K562 (cell line): ENCODE measurements around the gene NQO2. TPM values are rescaled to one million over a fixed set of nuclear protein-coding genes. Genes with fewer than 3 reads are reported as not detected.
A peak's percentile ranks its signal among the peaks of the same experiment; 100 is the strongest.

Source experiments
- BHLHE40 ChIP-seq: IDR thresholded peaks from 2 replicates; pipeline ENCODE4 v1.6.1; 2011; ENCODE audit warnings: low read length, improper control_type of control experiment
- CGGBP1 ChIP-seq: fragments of 250-450 bp; sonication (Bioruptor Pico); IDR thresholded peaks from 2 replicates; pipeline ENCODE4 v1.9.0; 2021; ENCODE audit warnings: mild to moderate bottlenecking
- EGR1 ChIP-seq: fragments of 450-650 bp; conservative IDR thresholded peaks from 2 replicates; pipeline ENCODE4 v1.6.1; 2017; ENCODE audit warnings: mild to moderate bottlenecking
- ETV6 ChIP-seq, 3 experiments: fragments of 150-350 bp in 1 of 3; sonication (generic) in 1 of 3; formaldehyde crosslinking in 1 of 3; IDR thresholded peaks; 2 replicates each; pipeline versions ENCODE4 v1.6.1 to v1.8.0; 2014 to 2022; ENCODE audit warnings: borderline replicate concordance in 2 of 3, low read depth in 2 of 3, antibody characterized with exemption in 1 of 3, low read length in 1 of 3, mild to moderate bottlenecking in 1 of 3, missing genetic modification reagents in 1 of 3
- IRF9 ChIP-seq: fragments of 450-650 bp; IDR thresholded peaks from 2 replicates; pipeline ENCODE4 v1.6.1; 2016; ENCODE audit warnings: missing biosample characterization, missing genetic modification characterization
- MAZ ChIP-seq, 2 experiments: fragments of 450-650 bp in 1 of 2; sonication (generic) in 1 of 2; formaldehyde crosslinking; IDR thresholded peaks in 1 of 2; conservative IDR thresholded peaks in 1 of 2; 2 replicates each; pipeline versions ENCODE4 v1.4.0 to v1.5.0; 2020; ENCODE audit warnings: mild to moderate bottlenecking in 1 of 2, missing genetic modification reagents in 1 of 2
- NCOA1 ChIP-seq: fragments of 450-650 bp; IDR thresholded peaks from 2 replicates; pipeline ENCODE4 v1.6.1; 2016; ENCODE audit warnings: low read depth
- POLR2B ChIP-seq: fragments of 450-650 bp; IDR thresholded peaks from 2 replicates; pipeline ENCODE4 v1.6.1; 2018; ENCODE audit warnings: low read depth; ENCODE audit not compliant: partially characterized antibody
- SMARCC2 ChIP-seq: fragments of 450-650 bp; IDR thresholded peaks from 2 replicates; pipeline ENCODE4 v1.6.1; 2017; ENCODE audit warnings: antibody characterized with exemption, moderate library complexity, mild to moderate bottlenecking, low read depth
- STAT5A ChIP-seq: IDR thresholded peaks from 2 replicates; pipeline ENCODE4 v1.6.1; 2012; ENCODE audit warnings: low read length, inconsistent platforms, borderline replicate concordance
- TCF7L2 ChIP-seq: fragments of 150-350 bp; IDR thresholded peaks from 2 replicates; pipeline ENCODE4 v1.6.1; 2016; ENCODE audit warnings: low read depth, mild to moderate bottlenecking, low read length, moderate library complexity
- UBTF ChIP-seq, 2 experiments: IDR thresholded peaks; 2 replicates each; pipeline ENCODE4 v1.6.1; 2012; ENCODE audit warnings: improper control_type of control experiment in 2 of 2, low read depth in 2 of 2, low read length in 2 of 2, borderline replicate concordance in 1 of 2
- ZBED1 ChIP-seq: IDR thresholded peaks from 2 replicates; pipeline ENCODE4 v1.6.1; 2014
- ZBTB33 ChIP-seq: sonication (generic); formaldehyde crosslinking; IDR thresholded peaks from 2 replicates; pipeline ENCODE4 v1.8.1; 2023; ENCODE audit warnings: mild to moderate bottlenecking, missing genetic modification reagents
- ZKSCAN1 ChIP-seq: fragments of 150-350 bp; IDR thresholded peaks from 2 replicates; pipeline ENCODE4 v1.6.1; 2016; ENCODE audit warnings: low read depth, low read length
- ZNF140 ChIP-seq: fragments of 250-450 bp; sonication (Bioruptor Pico); IDR thresholded peaks from 2 replicates; pipeline ENCODE4 v1.8.0; 2021; ENCODE audit warnings: moderate library complexity, mild to moderate bottlenecking, inconsistent platforms
- ZNF354B ChIP-seq: fragments of 250-450 bp; sonication (Bioruptor Pico); IDR thresholded peaks from 2 replicates; pipeline ENCODE4 v1.4.0; 2020
- ZNF395 ChIP-seq: fragments of 200-800 bp; sonication (Bioruptor generic); IDR thresholded peaks from 2 replicates; pipeline ENCODE4 v1.6.1; 2017; ENCODE audit warnings: missing genetic modification characterization, missing compliant biosample characterization
- ZNF507 ChIP-seq: conservative IDR thresholded peaks from 2 replicates; pipeline ENCODE4 v1.6.1; 2017; ENCODE audit warnings: missing genetic modification characterization, missing compliant biosample characterization
- polyA plus RNA-seq, 8 experiments: library from polyadenylated mRNA; depleted of rRNA in 4 of 8; stranded (reverse) in 5 of 8; unstranded in 3 of 8; fragments of >200 nt; fragmentation: Nextera tagmentation in 2 of 8; fragmentation: Illumina TruSeq in 1 of 8; extraction: Ambion mirVana in 2 of 8; extraction: Trizol in 1 of 8; gene quantifications; 2 replicates each; pipeline versions ENCODE4 v1.2.1 to v1.2.3, GENCODE V29; 2011 to 2014; ENCODE audit warnings: inconsistent platforms in 1 of 8, missing spikeins in 1 of 8
- total RNA-seq, 7 experiments: library from RNA; depleted of rRNA in 6 of 7; stranded (reverse); fragments of >200 nt in 6 of 7; fragmentation: Illumina TruSeq in 2 of 7; extraction: Trizol in 2 of 7; gene quantifications; 2 replicates each; pipeline versions ENCODE4 v1.2.1 to v1.2.3, GENCODE V29; 2011 to 2021; ENCODE audit warnings: low replicate concordance in 1 of 7

NQO2 gene
- total and polyA plus RNA-seq, 9 of the 15 experiments (the other 6 are each of a cell fraction or from before 2014, with no cell fraction given) = 54.6 to 214 (median 116) TPM

GRCh38 chr6:3022765-3023662 lies 23.3 kb downstream of the NQO2 start (continued):
- no peak for TF ChIP-seq CGGBP1 (CRISPR knock-in tag)
- TF ChIP-seq BHLHE40 = peak; percentile 2; the same call in 1 of the 2 replicates
- TF ChIP-seq UBTF (IDR thresholded peaks at IDR 0.05; ENCODE audit: borderline replicate concordance in 1 of 2, low read depth in 2 of 2, low read length in 2 of 2) = no peak
- TF ChIP-seq POLR2B = no peak
- no peak for TF ChIP-seq ZNF354B (CRISPR knock-in tag)
- TF ChIP-seq EGR1 = no peak
- TF ChIP-seq ZNF507 (tag) = no peak
- TF ChIP-seq SMARCC2 = 0 out of 2 replicates have a peak, but pooled peaks have one; percentile 4
- no peak for TF ChIP-seq TCF7L2
- TF ChIP-seq ZKSCAN1 = no peak
- TF ChIP-seq ZNF395 (CRISPR knock-in tag) = no peak
- TF ChIP-seq NCOA1 = no peak
- TF ChIP-seq ZBTB33 (CRISPR knock-in tag) = no peak
- TF ChIP-seq IRF9 (tag) = no peak
- no peak; the same call in 1 of the 2 replicates for TF ChIP-seq STAT5A
- TF ChIP-seq ETV6 (IDR thresholded peaks at IDR 0.05; ENCODE audit: borderline replicate concordance in 1 of 2, low read depth in 2 of 2, low read length in 1 of 2) = peak in 1 of 2 experiments; percentile 65; a peak in 1 of 4 replicates
- TF ChIP-seq ETV6 (CRISPR knock-in tag; IDR thresholded peaks at IDR 0.05; ENCODE audit: borderline replicate concordance) = no peak
- no peak for TF ChIP-seq ZBED1
- no peak; a peak in 2 of 4 replicates for TF ChIP-seq MAZ (CRISPR knock-in tag; conservative IDR thresholded peaks at IDR 0.05 in 1 of 2, IDR thresholded peaks at IDR 0.05 in 1 of 2)
- TF ChIP-seq ZNF140 (CRISPR knock-in tag) = no peak
